ENCODE results near the gene HESX1. TPM values are rescaled to one million over a fixed set of nuclear protein-coding genes. Genes with fewer than 3 reads are reported as not detected.

HESX1 gene
- total and polyA plus RNA-seq, 4 donors = 0.17 to 0.52 (median 0.34) TPM

GRCh38 chr3:57158813-57159738 is 40.7 kb downstream of the HESX1 start:
- peaks cover 0 to 2% (median 0%) of the 10 kb centered on the region in 4 donors for H3K4me1 ChIP-seq (ENCODE audit: control insufficient read depth in 4 of 4, insufficient read depth in 4 of 4, low read length in 3 of 4)
- no peaks in the 10 kb centered on the region for H3K36me3 ChIP-seq (ENCODE audit: control insufficient read depth in 4 of 4, insufficient read depth in 3 of 4, low read depth in 1 of 4, low read length in 3 of 4)
- DNase-seq (ENCODE audit: low spot score) = no peak
- no peak overlapping the region for H3K9ac ChIP-seq (ENCODE audit: low read depth in 1 of 2, low read length in 2 of 2)
- H3K9me3 ChIP-seq (ENCODE audit: control insufficient read depth in 4 of 4, low read length in 3 of 4) = no peaks in the 10 kb centered on the region
- H3K4me3 ChIP-seq (ENCODE audit: low read depth in 1 of 3, low read length in 3 of 3) = no peak overlapping the region
- WGBS = 48% methylated on average over 8 of the region's 8 CpGs
- TF ChIP-seq NR2F2 (IDR thresholded peaks at IDR 0.05) = no peak
- TF ChIP-seq CTCF (IDR thresholded peaks at IDR 0.05; ENCODE audit: low read depth, low read length, missing input control) = no peak
- TF ChIP-seq REST (IDR thresholded peaks at IDR 0.05) = no peak
- no peak for TF ChIP-seq HNF4G (IDR thresholded peaks at IDR 0.05)
- no peak for TF ChIP-seq YY1 (IDR thresholded peaks at IDR 0.05)
- no peak for TF ChIP-seq ZBTB33 (IDR thresholded peaks at IDR 0.05)
- TF ChIP-seq ATF3 (IDR thresholded peaks at IDR 0.05) = no peak
- no peak for TF ChIP-seq MAX (IDR thresholded peaks at IDR 0.05)
- no peak for TF ChIP-seq SP1 (IDR thresholded peaks at IDR 0.05)
- no peak for TF ChIP-seq RXRA (IDR thresholded peaks at IDR 0.05)
- no peak for TF ChIP-seq JUND (IDR thresholded peaks at IDR 0.05)
- no peak for TF ChIP-seq GABPA (IDR thresholded peaks at IDR 0.05 in 1 of 2, conservative IDR thresholded peaks at IDR 0.05 in 1 of 2)
- TF ChIP-seq EGR1 (IDR thresholded peaks at IDR 0.05; ENCODE audit: low read depth in 2 of 2) = no peak
- no peak for TF ChIP-seq HNF4A (conservative IDR thresholded peaks at IDR 0.05)
- no peak for TF ChIP-seq RAD21 (IDR thresholded peaks at IDR 0.05)
- TF ChIP-seq FOXA1 (IDR thresholded peaks at IDR 0.05) = no peak
- TF ChIP-seq FOXA2 (IDR thresholded peaks at IDR 0.05) = no peak
- no peak for TF ChIP-seq TAF1 (conservative IDR thresholded peaks at IDR 0.05)
- H3K27ac ChIP-seq (ENCODE audit: low read depth in 1 of 2, low read length in 2 of 2) = no peak overlapping the region
- H3K27me3 ChIP-seq (ENCODE audit: control insufficient read depth in 4 of 4, insufficient read depth in 4 of 4, low read length in 3 of 4) = peaks cover 0 to 3% (median 2%) of the 10 kb centered on the region in 4 donors

Measured in liver (tissue), 9 donors.